Stimulated activated CD4-positive, alpha-beta T cell treated with anti-CD3 and anti-CD28 coated beads, Interleukin-15, amount 100 ng/mL, for 1 hour (primary cell): Measurements from ENCODE around the gene CCL4.
"Not testable (repeated sequence)": the region's sequence is repeated elsewhere in the genome, so short reads cannot be mapped to it uniquely, and the experiment has no call there.

Experiments
- DNase-seq, 2 donors: peaks; one replicate each; pipeline ENCODE4 v3.0.0-alpha.2; 2020; ENCODE audit warnings: low read depth in 1 of 2, low spot score in 1 of 2

The CCL4 gene

DNA sequence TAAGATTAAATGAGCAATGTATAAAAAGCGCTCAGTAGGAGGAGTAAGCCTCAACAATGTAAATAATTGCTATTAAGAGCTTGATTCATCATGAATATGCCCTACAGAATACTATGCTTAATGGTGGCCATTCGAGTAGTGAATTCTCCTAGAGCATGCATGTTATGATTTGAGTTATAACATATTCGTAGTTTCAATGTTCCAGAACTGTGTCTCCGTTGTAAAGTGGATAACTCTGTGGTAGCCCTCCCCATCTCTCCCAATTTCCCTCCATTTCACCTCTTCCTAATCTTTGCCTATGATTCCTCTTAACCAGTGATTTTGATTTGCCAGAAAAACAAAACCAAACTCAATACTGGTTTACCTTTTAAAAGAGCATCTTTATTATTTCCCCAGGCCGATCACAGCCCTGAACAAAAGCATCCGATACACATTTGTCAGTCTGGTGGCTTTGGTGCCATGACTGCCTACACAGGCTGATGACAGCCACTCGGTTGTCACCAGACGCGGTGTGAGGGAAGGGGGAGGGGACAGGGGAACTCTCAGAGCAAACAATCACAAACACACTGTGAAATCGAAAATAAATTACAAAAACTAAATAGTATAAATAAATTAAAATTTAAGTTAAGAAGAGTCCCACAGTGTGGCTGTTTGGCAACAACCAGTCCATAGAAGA lies 15.6 kb upstream of the CCL4 start:
- DNase-seq, result not testable (repeated sequence)

DNA sequence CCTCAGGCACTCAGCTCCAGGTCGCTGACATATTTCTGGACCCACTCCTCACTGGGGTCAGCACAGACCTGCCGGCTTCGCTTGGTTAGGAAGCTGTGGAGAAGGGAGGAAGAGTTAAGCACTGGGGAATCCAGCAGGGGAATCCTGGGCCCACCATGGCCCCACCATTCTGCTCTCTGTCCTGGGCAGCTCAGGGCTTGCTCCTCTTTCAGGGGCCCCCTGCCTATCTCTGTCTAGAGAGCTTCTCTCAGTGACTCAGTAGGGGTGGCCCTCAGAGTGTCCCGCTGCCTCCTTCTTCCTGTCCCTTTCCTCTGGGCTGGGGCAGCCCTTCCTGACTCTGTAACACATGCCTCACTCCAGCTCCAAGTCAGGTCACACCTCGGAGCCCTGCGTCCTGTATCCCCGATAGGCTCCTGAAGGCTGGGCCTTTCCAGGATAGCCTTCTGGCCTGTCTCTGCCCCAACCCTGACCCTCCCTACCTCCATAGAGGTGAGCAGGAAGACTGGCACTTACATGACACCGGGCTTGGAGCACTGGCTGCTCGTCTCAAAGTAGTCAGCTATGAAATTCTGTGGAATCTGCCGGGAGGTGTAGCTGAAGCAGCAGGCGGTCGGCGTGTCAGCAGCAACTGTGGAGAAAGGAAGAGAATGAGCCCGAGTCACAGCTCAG lies 14.8 kb upstream of the CCL4 start:
- DNase-seq, result no peak

DNA sequence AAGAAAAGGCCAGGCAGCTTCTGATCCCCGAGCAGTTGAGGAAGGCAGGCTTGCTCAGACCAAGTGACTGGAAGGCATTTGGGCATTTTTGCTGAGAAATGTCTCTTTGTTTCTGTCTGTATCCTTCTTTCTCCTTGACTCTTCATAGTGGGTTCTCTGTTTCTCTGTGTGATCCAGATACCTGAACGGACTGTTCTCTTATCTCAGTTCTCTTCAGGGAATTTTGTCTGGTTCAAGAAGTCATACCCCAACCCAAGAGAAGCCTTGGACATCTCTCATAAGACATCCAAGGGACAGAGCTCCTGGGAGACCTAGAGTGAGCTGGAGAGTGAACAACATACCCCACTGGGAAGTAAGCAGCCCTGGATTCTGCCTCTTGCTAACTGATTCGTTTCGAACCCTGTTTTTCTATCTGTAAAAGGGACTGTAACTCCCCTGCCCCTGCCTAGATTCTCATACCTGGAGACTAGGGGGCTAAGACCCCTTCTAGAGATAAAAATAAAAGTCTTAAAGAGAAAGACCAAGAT lies 14.2 kb upstream of the CCL4 start:
- DNase-seq, result no peak

DNA sequence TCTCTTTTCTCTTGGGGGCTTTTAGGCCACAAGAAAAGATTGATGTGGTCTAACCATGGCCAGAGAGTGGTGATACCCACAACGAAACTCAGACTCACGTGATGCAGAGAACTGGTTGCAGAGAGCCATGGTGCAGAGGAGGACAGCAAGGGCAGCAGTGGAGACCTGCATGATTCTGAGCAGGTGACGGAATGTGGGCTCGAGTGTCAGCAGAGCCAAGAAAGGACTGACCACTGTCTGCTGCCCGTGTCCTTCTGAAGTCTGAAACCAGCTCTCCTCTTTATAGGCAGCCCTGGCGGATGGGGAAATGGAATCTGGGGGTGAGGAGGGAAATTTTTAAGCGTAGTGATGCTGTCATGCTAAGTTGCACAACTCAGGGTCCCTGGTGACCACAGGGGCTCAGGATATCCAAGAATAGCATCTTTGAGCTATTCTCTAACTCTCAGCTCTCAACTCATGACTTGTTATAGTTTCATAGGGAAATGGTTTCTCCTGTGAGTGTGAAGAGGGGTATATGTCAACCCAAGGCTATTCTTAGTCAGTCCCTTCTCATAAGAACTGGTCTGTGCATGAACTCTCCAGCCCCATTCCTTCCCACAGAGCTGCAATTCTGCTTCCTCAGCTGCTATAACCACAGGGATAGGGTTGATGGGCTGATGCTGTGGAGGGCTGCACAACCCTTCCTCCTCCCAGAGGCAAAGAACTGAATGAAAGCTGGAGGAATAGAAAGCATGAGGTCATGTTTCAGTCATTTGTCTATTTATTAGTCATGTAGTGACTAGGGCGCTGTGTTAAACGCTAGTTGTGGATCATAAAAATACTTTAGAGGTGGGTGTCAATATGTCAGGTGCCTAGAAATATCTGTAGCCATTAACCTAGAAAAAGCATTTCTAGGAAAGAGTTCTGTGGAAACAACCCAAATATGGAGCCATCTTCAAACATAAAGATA lies 13.5 kb upstream of the CCL4 start, which contains the start of gene CCL3:
Gene CCL3, minus strand, starts transcription at position 256 of the 949 bp plus-strand sequence. Its CDS starts 85 bp downstream, at position 171.
- no peak for DNase-seq

DNA sequence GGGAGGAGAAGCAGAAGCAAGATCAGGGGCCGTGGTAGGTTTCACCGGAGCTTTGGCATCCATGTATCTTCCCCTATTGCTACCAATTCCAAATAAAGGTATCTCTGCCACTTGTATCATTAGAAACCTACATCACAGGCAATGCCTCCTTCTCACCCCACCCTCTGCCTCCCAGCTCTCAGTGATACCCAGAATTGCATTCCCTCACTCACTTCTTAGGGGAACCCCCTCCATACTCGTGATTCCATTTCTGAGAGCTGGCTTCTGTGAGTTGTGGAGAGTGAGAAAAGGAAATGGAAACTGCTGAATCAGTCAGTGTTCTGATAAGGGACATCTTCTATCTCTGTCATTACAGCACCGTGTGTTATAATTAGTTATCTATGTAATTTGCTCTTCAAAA lies 11.4 kb upstream of the CCL4 start:
- no peak for DNase-seq

DNA sequence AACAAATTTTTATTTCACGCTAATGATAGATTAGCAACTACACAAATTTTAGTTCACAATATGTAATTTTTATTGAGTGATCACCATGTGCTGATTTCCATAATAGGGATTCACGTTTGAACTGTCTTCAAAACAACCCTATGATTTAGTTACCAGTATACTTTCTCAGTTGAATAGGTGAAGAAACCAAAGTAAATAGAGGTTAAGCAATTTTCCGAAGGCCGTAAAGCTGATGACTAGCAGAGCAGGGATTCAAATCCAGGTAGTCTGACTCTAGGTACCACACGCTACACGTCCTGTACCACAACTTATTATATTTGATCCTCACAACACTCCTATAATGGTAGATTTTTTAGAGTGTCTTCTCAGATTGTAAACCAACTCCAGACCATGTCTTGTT lies 10.9 kb upstream of the CCL4 start:
- DNase-seq, result not testable (repeated sequence)

DNA sequence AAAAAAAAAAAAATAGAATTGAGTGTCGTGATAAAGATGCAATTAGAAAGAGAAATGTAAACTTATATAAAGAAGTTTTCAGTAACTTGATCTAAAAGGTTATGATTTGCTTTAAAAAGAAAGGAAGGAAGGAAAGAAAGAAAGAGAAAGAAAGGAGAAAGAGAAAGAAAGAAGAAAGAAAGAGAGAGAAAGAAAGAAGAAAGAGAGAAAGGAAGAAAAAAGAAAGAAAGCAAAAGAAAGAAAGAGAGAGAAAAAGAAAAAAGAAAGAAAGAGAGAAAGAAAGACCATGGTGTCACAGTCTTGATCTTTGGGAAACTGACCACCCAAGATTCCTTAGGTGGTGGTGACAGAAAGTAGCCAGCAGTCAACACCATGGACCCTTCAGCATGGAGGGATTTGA lies 9.4 kb upstream of the CCL4 start:
- DNase-seq, result no peak

DNA sequence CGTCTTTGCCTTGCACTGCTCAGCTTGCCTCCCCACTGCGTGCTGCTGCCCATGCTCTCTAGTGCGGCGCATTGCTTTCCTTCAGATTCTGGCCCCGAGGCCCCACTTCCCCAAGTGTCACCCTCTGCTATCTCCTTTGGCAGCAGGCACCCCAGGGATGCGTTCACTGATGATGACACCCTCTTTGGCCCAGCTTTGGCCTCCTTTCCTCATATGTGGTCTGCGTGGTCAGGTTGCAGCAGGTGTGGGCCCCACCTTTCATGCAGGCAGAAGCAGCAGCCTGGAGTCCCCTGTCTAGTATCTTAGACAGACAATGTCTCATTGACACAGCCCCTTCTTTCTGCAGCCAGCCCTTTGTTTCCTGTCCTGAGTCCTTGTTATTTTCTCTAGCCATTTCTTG lies 8.9 kb upstream of the CCL4 start:
- no peak for DNase-seq

DNA sequence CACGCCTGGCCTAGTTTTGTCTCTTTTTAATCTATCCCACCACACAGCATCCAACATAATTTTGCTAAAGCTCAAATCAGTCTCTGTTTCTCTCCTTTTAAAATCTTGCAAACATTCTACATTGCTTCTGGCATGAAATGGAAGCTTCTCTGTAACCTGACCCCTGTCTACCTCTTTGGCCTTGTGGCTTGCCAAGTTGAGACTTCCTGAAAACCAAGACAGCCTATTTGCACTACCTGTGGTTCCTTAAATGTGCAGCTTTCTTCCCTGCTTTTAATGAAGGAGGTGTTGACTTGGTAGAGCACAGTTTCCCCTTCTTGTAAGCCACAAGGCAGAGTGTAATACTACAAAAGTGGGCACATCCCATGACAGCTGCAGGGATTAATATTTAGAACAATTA lies 7.6 kb upstream of the CCL4 start:
- DNase-seq, result no peak

DNA sequence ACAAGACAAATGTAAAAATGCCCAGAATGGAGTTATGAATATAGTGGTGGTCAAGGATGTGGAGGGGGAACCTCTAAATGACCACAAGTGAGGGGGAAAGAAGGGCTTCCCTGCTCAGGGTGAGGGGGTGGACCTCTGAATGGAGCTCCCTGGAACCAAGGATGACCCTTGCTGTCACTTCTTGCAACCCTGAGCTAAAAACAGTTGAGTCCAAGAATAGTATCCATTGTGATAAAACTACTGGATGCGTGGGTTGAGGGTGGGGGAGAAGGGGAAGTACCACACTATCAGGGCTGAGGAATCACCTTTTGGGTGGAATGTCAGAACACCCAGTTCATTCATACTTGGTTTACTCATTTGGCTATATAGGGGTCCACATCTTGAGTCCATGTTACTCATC lies 4.6 kb upstream of the CCL4 start:
- not testable (repeated sequence) for DNase-seq

DNA sequence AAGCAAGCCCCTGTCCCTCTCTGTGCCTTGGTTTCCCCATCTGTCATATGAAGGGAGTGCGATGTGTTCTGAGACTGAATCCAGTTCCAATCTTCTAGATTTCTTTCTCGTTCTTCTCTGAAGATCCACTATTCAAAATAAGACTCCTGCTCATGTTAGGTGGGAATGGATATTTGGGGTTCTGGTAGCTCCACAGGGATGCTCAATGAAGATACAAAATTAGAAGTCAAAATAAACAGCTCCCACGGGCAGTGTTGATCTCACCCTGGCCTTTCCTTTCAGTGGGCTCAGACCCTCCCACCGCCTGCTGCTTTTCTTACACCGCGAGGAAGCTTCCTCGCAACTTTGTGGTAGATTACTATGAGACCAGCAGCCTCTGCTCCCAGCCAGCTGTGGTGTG lies 619 bp downstream of the CCL4 start:
- not testable (repeated sequence) for DNase-seq

DNA sequence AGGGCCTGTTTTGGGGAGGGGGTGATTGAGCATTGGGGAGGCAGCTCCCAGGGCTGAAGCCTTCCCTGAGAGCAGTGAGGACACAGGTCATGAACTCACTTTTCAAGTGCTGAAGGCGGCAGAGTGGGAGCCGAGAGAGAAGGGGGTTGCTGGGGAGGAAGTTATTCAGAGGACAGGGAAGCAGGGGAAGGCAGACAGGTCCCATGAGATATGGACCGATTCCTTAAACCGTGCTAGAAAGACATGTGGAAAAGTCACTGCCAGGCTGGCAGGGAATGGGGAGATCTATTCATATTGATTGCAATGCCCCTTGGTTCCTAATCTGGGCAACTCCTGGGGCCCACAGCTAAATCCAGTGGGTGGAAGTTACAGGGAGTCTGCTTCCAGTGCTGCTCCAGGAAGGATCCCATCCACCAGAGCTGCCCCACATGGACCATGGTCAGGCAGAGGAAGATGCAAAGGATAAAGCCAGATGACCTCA lies 1.1 kb downstream of the CCL4 start:
- DNase-seq, result no peak

DNA sequence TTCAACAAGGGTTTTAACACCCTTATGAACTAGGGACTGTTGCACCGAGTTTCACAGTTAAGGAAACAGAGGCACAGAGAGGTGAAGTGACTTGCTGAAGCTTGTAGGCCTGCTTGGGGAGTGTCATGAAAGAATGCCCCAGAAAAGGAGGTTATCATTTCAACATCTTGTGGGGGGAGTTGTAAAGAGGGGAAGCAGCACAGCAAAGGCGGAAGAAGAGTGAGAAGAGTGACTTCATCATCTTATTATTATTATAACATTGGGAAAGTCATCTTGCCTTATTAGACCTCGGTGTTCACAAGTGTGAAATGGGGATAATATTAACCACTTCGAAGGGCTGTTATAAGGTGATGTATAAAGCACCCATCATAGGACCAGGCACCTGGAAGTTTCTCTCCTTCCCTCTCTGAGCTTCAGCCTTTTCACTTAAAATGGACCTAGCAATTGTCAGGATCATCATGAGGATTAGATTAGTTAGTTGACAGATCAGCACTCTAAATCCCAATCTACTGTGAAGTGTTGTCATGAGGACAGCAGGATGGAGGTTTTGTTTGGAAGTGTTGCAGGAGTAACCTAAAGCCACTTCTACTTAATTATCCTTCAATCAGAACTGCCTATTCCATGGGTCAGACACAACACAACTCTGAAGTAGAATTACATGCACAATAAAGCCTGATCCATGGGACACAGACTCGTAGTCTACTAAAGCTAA lies 2.3 kb downstream of the CCL4 start:
- no peak for DNase-seq

DNA sequence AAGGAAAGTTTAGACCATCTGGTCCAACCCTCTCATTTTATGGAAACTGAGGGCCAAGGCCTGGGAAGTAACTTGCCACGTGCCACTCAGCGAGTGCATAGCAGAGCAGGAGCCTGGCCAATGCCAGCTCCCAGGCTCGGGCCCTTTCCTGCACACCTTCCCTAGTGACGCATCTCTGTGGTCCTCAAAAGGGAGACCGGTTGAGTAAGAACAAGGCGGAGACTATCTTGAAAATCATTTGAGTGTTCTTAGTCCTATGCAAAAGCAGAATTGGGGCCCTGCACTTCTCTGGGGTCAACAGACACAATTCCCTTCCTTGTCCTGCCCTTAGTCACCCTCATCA lies 2.8 kb downstream of the CCL4 start:
- no peak for DNase-seq

DNA sequence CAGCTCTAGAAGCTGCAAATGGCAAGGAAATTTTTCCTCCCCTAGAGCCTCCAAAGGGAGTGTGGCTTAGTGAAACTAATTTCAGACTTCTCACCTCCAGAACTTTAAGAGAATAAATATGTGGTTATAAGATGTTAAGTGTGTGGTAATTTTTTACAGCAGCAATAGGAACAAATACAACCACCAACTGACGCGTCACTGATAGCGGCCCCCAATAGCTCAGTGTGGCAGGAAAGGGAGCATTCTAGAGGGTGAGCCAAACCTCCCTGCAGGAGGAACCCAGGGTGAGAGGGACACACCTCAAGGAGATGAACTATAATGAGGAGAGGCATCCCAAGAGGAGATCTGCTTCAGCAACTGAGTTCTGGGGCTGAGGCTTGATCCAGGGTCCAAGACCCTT lies 4.0 kb downstream of the CCL4 start:
- DNase-seq, result no peak

DNA sequence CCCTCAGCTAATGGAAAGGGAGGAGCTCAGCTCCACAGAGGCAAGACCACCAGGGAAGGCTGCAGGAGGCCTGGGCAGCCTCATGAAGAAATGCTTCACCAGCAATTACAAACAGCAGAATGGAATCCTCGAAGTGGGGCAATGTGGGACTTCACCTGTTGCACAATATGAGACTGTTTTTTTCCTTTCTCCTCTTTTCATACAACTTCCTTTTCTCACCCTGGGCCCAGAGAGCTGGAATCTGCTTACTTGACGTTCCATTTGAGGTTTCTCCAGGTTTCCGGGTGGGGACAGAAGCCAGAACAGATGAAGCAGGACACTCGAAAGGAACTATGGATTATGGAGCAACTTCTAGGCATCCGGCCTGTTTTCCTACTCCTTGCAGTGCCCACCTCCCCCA lies 4.6 kb downstream of the CCL4 start:
- not testable (repeated sequence) for DNase-seq

DNA sequence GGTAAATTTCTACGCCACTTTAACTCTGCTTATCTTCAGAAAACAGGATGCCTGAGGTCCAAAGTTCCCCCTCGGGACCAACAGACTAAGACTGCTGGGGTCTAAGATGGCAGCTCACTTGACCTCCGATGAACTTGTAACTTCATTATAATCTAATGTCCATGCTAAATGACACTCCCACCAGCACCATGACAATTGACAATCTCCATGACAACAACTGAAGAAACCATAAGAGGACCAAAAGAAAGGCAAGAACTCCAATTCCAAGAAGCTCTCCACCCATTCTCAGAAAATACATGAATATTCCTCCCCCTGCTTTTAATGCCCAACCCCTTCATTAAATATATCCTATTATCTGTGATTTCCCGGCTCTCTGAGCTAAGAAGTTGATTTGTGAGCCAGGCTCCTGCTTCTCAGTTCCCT lies 7.5 kb downstream of the CCL4 start:
- DNase-seq, result no peak

DNA sequence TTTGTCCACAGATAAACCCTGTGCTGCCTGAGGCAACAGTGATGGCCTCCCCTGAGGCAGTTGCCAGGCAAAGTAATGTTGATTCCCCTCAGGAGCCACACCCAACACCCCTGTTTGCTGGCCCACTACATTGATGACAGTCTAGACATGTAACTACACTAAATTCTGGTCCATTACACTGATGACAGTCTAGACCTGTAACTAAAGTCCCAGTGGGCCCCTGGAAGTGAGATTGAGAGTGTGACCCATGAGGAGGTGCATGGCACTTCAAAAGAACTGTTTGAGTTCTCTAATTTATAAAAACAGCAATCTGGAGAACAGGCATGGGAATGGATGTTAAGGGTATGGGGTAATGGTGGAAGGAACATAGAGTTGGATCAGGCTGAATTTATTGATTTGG lies 8.9 kb downstream of the CCL4 start:
- DNase-seq, result no peak

DNA sequence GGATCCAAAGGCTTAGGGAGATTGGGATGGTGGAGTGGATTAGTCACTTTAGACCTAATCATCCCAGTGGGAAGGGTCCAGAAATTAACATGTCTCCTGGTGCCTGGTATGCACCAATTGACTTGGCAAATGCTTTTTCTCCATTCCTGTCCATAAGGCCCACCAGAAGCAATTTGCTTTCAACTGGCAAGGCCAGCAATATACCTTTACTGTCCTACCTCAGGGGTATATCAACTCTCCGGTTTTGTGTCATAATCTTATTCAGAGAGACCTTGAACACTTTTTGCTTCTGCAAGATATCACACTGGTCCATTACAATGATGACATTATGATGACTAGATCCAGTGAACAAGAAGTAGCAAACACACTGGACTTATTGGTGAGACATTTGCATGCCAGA lies 9.5 kb downstream of the CCL4 start:
- not testable (repeated sequence) for DNase-seq

DNA sequence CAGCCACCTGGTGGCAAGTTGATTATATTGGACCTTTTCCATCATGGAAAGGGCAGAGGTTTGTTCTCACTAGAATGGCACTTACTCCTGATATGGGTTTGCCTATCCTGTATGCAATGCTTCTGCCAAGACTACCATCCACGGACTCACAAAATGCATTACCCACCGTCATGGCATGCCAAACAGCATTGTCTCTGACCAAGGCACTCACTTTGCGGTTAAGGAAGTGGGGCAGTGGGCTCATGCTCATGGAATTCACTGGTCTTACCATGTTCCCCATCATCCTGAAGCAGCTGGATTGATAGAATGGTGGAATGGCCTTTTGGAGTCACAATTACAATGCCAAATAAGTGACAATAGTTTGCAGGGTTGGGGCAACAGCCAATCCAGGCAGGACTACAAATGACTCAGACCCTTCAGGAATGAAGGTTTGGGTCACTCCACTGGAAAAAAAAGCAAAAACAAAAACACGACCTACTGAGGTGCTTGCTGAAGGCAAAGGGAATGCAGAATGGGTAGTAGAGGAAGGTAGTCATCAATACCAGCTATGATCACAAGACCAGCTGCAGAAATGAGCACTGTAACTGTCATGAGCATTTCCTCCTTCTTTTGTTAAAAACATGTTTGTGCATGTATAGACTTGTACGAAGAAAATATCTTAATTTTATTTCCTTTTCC lies 11.5 kb downstream of the CCL4 start:
- not testable (repeated sequence) for DNase-seq
